Measurements from ENCODE around the gene PROSER2.

DNA sequence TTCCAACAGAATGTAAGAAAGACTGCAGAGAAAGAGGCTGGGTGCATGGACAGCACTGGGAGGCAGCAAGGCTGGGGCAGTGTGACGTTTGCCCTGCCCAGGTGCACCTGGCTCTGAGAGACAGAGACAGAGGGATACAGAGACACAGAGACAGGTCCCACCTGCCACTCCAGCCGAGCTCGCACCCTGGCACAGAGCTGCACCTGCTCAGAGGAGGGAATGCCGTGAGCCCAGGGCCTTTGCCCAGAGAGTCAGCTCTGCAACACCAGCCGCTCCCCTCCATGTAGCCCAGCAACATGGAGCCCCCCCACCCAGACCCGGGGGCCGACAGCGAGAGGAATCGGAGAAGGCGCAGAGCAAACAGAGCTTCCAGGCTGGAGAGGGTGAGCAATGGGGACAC lies 35.3 kb upstream of the PROSER2 start:
- TF ChIP-seq TAF1 (IDR thresholded peaks at IDR 0.05; ENCODE audit: low read depth) (no peak), FOXM1 (IDR thresholded peaks at IDR 0.05; ENCODE audit: borderline replicate concordance, low read depth) (no peak), RAD21 (IDR thresholded peaks at IDR 0.05; ENCODE audit: low read depth) (no peak), CREB1 (IDR thresholded peaks at IDR 0.05; ENCODE audit: low read depth) (no peak), YY1 (IDR thresholded peaks at IDR 0.05; ENCODE audit: low read depth) (no peak), TCF12 (IDR thresholded peaks at IDR 0.05; ENCODE audit: low read depth) (no peak), EP300 (IDR thresholded peaks at IDR 0.05; ENCODE audit: borderline replicate concordance) (no peak), CEBPB (IDR thresholded peaks at IDR 0.05) (no peak), EGR1 (IDR thresholded peaks at IDR 0.05) (no peak), NFIC (IDR thresholded peaks at IDR 0.05) (no peak), ZBTB7A (IDR thresholded peaks at IDR 0.05; ENCODE audit: low read depth) (no peak), TEAD4 (IDR thresholded peaks at IDR 0.05) (no peak)
- TF ChIP-seq, protein P1, sequence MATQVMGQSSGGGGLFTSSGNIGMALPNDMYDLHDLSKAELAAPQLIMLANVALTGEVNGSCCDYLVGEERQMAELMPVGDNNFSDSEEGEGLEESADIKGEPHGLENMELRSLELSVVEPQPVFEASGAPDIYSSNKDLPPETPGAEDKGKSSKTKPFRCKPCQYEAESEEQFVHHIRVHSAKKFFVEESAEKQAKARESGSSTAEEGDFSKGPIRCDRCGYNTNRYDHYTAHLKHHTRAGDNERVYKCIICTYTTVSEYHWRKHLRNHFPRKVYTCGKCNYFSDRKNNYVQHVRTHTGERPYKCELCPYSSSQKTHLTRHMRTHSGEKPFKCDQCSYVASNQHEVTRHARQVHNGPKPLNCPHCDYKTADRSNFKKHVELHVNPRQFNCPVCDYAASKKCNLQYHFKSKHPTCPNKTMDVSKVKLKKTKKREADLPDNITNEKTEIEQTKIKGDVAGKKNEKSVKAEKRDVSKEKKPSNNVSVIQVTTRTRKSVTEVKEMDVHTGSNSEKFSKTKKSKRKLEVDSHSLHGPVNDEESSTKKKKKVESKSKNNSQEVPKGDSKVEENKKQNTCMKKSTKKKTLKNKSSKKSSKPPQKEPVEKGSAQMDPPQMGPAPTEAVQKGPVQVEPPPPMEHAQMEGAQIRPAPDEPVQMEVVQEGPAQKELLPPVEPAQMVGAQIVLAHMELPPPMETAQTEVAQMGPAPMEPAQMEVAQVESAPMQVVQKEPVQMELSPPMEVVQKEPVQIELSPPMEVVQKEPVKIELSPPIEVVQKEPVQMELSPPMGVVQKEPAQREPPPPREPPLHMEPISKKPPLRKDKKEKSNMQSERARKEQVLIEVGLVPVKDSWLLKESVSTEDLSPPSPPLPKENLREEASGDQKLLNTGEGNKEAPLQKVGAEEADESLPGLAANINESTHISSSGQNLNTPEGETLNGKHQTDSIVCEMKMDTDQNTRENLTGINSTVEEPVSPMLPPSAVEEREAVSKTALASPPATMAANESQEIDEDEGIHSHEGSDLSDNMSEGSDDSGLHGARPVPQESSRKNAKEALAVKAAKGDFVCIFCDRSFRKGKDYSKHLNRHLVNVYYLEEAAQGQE (IDR thresholded peaks at IDR 0.05; ENCODE audit: low read depth) = no peak
- TF ChIP-seq, protein P2, sequence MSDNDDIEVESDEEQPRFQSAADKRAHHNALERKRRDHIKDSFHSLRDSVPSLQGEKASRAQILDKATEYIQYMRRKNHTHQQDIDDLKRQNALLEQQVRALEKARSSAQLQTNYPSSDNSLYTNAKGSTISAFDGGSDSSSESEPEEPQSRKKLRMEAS (IDR thresholded peaks at IDR 0.05) = no peak
